Measurements from ENCODE around the gene B3GAT1.

Gene B3GAT1

DNA sequence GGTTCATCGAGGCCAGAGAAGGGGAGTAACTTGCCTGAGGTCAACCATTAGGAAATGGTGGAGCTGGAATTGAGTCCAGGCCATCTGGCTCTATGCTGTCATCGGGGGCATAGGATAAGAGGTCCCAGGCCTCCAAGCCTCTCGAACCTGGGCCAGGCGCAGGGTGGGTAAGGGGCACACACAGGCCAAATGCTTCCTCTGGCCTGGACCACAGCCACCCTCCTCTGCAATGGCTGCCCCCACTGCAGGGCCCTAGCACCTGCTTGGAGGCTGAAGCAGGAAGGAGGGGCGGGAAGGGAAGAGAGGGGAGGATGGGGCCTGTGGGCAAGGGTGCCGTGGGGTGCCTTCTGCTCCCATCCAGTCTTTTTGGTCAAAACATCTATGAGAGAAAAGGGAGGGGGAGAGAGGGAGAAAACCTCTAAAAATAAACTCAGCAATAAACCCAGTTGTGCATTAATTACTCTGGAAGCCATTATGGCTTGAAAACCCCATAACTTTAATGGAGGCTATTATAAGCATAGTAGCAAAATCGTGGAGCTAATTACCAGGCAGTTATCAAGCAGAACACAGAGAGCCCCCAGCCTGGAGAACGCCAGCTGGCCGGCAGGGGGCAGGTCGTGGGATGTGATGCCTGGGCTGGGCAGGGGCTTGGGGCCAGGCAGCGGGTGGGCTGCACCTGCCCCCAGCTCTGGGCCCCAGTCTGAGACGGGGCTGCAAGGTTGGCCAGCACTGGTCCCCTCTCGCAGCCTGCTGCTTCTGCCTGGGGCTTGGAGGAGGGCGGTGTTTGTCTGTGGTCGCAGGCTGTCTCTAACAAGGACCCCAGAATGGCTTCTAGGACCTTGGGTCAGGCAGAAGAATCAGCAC lies 21.1 kb downstream of the B3GAT1 start:
- DNase-seq: no peak

- DNase-seq: no peak
Measured at GRCh38 chr11:134389464-134390180, 22.4 kb downstream of the B3GAT1 start.

DNA sequence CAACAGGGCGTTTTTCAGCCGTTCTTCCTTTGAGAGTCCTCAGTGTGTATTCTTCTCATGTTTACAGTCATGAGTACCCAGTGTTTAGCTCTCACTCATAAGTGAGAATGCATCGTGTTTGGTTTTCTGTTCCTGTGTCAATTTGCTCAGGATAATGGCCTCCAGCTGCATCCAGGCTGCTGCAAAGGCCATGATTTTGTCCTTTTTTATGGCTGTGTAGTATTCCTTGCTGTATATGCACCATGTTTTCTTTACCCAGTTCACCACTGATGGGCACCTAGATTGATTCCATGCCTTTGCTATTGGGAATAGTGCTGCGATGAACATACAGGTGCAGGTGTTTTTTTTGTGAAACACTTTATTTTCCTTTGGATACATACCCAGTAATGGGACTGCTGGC lies 23.5 kb downstream of the B3GAT1 start:
- no peak for DNase-seq

DNA sequence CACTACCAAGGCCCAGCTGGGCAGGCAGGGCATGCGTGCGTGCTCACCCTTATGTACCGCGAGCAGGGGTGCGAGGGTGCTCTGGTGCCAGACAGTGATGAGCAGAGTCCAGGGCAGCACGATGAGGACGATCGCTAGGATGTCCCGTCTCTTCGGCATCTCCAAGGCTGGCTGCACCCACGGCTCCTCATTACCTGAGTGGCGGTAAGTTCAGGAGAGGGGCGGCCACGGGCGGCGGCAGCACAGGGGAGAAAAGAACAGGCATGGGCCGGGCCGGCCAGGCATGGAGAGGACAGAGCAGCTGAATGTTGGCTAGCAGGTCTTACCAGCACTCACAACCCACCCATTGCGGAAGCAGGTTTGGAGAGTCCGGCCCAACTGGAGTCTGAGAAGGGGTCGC lies 24.5 kb downstream of the B3GAT1 start:
- no peak for DNase-seq

DNA sequence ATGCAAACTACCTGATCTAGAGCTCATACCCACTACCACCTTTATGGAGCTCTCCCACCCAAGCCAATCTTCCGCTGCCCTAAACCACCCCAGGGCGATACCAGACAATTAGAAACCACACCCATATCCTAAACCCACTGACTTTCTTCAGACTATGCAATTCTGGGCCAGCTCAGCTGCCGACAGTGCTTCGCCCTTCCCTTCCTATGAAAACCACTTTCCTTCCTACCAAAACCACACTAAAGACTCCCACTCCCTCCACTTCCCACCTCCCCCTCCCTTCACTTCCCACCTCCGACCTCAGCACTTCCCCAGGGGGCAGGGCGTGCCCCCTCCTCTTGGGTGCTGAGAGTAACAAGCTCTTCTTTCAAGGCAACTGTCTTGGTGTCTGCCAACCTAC lies 25.1 kb downstream of the B3GAT1 start:
- DNase-seq: no peak

DNA sequence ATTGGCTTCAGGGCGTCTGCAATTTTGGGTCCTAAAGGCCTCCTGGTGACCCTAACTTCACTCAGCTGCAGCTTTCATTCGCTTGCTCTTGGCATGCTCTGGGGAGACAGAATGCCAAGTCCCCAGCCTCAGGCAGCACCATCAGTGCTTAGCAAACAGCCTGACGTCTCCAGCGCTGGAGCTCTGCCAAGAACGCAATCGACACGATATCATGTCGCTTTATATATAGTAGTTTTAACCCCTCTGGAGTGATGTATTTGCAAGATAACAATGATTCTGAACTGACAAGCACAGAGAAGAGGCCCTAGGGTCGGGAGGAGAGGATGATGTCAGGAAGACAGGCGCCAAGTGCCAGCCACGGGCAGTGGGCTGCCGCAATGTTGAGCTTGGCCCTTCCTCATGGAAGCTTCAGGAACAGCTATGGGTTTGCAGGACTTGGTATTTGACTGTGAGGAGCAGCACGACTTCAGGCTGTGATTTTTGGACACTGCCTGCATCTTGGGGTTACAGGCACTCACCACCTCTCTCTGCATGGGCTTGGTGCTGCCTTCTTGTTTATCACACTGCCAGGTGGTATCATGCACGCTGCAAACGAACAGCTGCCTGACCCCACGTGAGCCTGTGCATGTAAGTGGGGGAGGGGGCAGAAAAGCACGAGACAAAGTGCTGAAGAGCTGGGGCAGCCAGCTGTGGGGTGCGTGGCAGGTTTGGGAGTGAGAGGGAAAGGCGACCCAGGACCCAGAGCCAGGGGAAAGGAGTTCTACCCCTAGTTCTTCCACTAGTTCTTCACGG lies 26.1 kb downstream of the B3GAT1 start:
- DNase-seq: no peak

- DNase-seq: no peak
Measured at GRCh38 chr11:134385171-134385570, 26.9 kb downstream of the B3GAT1 start.

- no peak for DNase-seq
Measured at GRCh38 chr11:134384406-134384805, 27.6 kb downstream of the B3GAT1 start.

DNA sequence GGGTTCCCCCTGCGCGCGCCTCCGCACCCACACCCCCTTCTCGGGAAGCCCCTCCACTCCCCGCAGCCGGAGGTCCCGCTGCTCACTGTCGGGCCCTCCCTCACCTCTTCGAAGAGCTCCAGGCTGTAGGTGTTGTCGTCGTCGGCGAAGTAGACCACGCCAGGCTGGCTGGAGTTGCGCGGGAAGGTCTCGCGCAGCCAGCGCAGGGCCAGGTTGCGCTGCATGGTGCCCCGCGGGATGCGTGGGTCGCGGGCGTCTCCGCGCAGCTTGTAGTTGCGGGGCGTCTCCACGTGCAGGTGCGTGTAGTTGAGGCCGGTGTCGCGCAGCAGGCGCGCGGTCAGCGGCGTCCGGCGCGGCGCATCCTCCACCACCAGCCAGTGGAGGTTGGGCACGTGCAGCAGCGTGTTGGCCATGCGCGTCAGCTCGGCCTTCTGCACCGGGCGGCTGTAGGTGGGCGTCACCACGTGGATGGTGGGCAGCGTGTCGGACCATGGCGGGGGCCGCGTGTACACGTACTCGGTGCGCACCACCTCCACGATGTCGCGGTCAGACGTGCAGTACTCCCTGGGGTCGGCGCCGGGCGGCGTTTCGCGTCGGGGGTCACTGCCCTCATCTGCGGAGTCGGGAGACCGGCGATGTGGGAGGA lies 28.3 kb downstream of the B3GAT1 start:
- DNase-seq: no peak

DNA sequence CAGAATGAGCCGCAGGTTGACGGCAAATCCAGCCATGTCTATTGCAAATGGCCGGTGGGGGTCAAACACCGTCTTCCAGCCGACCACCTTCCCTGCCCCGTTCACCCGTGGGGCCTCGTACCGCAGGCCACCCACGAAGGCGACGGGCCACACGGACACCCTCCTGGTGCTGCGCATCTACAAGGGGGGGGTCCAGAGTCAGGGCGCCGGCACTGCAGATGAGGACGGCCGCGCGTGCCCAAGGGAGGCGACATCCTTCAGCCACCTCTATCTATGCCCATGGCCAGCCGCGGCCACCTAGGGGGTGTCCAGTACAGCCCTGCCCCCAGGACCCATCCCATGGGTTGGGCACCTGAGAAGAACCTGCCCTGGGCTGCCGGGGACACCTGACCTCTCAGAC lies 29.2 kb downstream of the B3GAT1 start:
- no peak for DNase-seq

DNA sequence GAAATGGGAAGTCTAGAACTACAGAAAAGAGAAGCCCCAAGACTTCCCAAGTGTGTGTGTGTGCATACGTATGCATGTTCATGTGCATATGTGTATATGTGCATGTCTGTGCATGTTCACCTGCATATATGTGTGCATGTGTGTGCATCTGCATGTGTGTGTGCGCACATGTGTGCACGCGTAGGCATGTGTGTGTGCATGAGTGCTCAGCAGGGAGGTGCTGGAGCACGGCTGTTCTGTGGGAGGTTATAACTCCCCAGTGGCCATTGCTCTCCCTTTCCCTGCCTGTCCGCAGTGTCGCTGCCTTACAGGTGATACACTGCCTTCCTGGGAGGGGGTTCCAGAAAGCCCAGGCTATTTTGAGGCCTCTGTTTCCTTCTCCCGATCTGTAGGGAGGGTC lies 29.8 kb downstream of the B3GAT1 start:
- DNase-seq: no peak

- no peak for DNase-seq
Measured at GRCh38 chr11:134380785-134381184, 31.3 kb downstream of the B3GAT1 start.

DNA sequence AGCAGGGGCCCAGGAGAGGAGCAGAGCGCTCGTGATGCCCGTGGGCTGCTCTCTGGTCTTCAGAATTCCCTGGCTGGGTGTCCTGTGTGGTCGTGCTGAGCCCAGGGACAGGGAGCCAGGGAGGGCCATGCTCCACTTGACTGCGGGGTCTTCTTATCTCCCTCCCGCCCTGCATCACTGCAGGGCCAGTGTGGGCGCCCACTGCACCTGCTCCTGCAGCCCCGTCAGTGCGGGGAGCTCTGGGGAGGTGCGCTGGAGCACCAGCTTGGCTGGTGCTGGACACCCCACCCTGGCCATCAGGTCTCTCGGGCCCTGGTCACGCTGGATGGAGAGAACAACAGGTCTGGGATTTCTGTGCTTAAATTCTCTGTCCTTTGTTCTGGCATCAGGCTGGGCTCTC lies 31.8 kb downstream of the B3GAT1 start:
- no peak for DNase-seq

DNA sequence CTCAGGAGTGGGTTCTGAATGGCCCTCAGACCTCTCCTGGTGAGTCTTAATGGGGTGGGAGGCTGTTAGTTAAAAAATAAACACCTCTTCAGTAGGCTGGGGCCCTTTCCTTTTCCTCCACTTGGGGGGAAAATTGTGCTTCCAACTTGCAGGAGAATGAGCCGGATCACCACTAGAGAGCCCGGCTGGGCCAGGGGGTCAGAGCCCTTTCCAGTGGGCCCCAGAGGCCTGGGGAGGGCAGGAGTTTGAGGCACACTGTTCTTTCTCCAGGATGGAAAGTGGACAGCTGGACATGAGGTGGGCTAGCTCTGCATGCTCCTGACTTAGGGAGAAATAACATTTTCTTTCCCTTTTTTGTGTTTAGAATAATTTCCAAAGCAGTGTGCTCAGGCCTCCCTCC lies 32.8 kb downstream of the B3GAT1 start:
- DNase-seq: no peak

DNA sequence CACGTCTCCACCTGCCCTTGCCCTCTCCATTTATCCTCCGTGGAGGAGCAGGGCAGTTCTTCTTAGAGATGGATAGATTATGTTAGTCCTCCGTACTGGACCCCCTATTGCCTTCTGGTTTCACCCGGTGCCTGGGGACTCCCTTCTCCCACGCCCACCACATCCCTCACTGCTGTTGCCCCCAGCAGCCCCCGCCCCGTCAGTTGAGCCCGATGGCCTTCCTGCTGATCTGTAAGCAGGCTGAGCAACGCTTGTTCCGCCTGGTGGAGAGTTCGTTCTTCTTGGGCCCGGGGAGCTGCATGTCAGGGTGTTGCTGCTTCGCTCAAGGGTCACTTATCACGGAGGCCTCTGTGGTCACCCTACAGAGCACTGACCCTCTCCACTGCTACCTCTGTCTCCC lies 34.2 kb downstream of the B3GAT1 start:
- no peak for DNase-seq

DNA sequence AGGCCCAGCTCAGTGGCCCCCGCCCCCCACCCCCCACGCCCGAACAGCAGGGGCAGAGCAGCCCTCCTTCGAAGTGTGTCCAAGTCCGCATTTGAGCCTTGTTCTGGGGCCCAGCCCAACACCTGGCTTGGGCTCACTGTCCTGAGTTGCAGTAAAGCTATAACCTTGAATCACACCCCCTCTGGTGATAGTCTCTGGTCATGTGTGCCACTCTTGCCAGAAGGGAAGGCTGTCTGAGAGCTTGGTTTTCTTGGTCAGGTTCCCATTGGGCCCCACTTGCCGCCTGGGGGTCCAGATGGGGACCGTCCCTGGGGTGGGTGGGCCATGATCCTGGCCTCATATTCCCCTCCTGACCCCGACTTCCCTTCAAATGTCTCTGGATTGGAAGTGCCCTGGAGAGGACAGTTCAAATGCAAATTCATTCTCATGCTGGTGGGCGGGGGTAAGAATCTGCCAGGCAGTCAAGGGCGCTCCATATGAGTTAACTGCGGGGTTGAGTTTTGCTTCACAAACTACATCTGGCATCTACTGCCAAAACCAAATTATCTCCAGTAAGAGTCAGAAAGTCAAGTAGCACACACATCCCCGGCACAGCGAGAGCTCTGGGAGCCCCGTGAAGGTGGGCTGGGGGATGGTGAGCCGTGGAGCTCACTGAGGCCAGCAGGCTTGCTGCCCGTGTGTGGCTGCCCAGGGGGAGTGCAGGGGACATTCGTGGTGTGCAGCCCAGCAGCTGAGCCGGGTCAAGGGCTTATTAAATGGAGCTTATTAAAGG lies 35.7 kb downstream of the B3GAT1 start:
- DNase-seq: no peak

DNA sequence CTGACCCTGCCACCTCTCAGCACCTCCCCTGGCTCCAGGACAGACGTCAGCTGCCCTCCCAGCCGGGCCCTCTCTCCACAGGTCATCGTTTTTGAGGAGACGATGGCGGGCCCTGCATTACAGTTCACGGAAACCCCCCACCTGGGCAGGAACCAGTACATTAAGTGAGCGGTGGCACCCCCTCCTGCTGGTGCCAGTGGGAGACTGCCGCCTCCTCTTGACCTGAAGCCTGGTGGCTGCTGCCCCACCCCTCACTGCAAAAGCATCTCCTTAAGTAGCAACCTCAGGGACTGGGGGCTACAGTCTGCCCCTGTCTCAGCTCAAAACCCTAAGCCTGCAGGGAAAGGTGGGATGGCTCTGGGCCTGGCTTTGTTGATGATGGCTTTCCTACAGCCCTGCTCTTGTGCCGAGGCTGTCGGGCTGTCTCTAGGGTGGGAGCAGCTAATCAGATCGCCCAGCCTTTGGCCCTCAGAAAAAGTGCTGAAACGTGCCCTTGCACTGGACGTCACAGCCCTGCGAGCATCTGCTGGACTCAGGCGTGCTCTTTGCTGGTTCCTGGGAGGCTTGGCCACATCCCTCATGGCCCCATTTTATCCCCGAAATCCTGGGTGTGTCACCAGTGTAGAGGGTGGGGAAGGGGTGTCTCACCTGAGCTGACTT lies 37.0 kb downstream of the B3GAT1 start:
- DNase-seq: no peak

GRCh38 chr11:134374171-134374570 lies 37.9 kb downstream of the B3GAT1 start:
- DNase-seq: no peak

GRCh38 chr11:134373591-134374052 lies 38.4 kb downstream of the B3GAT1 start:
- no peak for DNase-seq

DNA sequence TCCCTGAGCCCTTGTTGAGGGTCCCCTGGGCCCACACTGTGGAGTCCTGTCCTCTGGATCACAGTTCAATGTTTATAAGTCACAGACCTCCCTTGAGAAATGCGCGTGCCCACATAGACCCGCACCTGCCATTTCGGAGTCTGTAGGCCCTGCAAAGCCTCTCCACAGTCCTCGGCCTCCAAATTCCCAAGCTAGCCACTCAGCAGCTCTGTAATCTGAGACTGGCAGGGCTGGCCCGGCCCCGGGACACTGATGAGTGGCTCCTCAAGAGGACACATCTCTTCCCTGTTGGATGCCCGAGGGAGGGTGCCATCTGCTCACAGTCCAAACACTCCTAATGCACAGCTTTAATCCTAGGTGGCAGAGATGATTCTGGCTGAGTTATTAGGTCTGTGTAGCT lies 39.1 kb downstream of the B3GAT1 start:
- no peak for DNase-seq

DNA sequence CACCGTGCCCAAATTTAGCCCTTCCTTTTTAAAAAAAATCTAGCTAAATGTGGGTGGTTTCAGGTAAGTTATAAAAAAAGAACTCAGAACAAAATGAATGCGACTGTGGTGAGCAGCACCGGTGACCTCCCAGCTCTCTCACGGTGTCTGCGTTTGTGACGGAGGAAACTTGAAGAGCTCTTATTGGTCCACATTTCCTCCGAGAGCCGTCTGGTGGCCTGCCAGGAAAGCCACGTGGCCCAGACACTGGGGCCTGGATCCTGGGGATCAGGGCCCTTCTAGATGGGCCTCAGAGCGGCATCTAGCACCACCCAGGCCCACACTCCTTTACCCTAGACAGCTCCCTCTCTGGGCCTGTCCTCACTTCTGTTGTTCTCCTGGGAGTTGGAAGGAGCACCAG lies 39.5 kb downstream of the B3GAT1 start:
- no peak for DNase-seq

Measured in fibroblast of skin of right biceps (primary cell).